Activated T-cell treated with anti-CD3 and anti-CD28 coated beads, Interleukin-2, amount 50 U/mL, for 72 hours (primary cell): ENCODE measurements around the gene ASTN1. TPM values are rescaled to one million over a fixed set of nuclear protein-coding genes. Genes with fewer than 3 reads are reported as not detected.

ENCODE experiments used
- ATAC-seq, 2 donors: fragments of 150-1000 bp; cut with Tn5 transposase; replicated peaks in 1 of 2; 2 replicates each; pipeline ENCODE4 v1.10.0; 2021; ENCODE audit warnings: moderate library complexity in 2 of 2, mild to moderate bottlenecking in 1 of 2
- DNase-seq, 2 donors: peaks; one replicate each; pipeline ENCODE4 v3.0.0; 2021 to 2022; ENCODE audit warnings: mixed read lengths in 1 of 2
- H3K27ac Mint-ChIP-seq: one replicate; pipeline ENCODE4 v1.8.0; 2022; ENCODE audit warnings: mild to moderate bottlenecking, moderate library complexity, mixed read lengths
- H3K27me3 Mint-ChIP-seq: one replicate; pipeline ENCODE4 v1.8.0; 2022; ENCODE audit warnings: low read depth, mixed read lengths
- H3K36me3 Mint-ChIP-seq, 2 donors: one replicate each; pipeline ENCODE4 v1.8.0; 2022; ENCODE audit warnings: mixed read lengths in 2 of 2, mild to moderate bottlenecking in 1 of 2; ENCODE audit not compliant: insufficient read depth in 2 of 2
- H3K4me1 Mint-ChIP-seq: one replicate; pipeline ENCODE4 v1.8.0; 2022; ENCODE audit warnings: low read depth, mixed read lengths
- H3K4me3 Mint-ChIP-seq, 2 donors: one replicate each; pipeline ENCODE4 v1.8.0; 2022; ENCODE audit warnings: mild to moderate bottlenecking in 2 of 2, mixed read lengths in 2 of 2, moderate library complexity in 2 of 2
- H3K9me3 Mint-ChIP-seq, 2 donors: one replicate each; pipeline ENCODE4 v1.8.0; 2022; ENCODE audit warnings: mixed read lengths in 2 of 2
- total RNA-seq, 2 donors: library from RNA; stranded (reverse); gene quantifications; one replicate each; pipeline ENCODE4 v1.2.3, GENCODE V29; 2022

Gene ASTN1
- total RNA-seq, 2 donors from 2014 or later, result not detected

GRCh38 chr1:177033628-177034027 lies 130.9 kb downstream of the ASTN1 start:
- ATAC-seq (no peak), DNase-seq (no peak)
- H3K27ac Mint-ChIP-seq, result no peak overlapping the region
- H3K36me3 Mint-ChIP-seq, result no peaks in the 10 kb centered on the region
- peaks cover 0 to 2% of the 10 kb centered on the region in 2 donors for H3K9me3 Mint-ChIP-seq
- no peak overlapping the region for H3K4me3 Mint-ChIP-seq
- no peaks in the 10 kb centered on the region for H3K4me1 Mint-ChIP-seq
- no peaks in the 10 kb centered on the region for H3K27me3 Mint-ChIP-seq

GRCh38 chr1:177032434-177032833 lies 132.1 kb downstream of the ASTN1 start:
- Mint-ChIP-seq H3K27me3 (no peaks in the 10 kb centered on the region), H3K27ac (no peak overlapping the region)
- no peak for DNase-seq

GRCh38 chr1:177024623-177025022 lies 139.9 kb downstream of the ASTN1 start:
- no peaks in the 10 kb centered on the region for H3K4me1 Mint-ChIP-seq
- H3K27me3 Mint-ChIP-seq, result no peaks in the 10 kb centered on the region
- H3K4me3 Mint-ChIP-seq, result no peak overlapping the region
- H3K36me3 Mint-ChIP-seq, result no peaks in the 10 kb centered on the region
- DNase-seq (no peak), ATAC-seq (no peak)
- no peak overlapping the region for H3K27ac Mint-ChIP-seq
- H3K9me3 Mint-ChIP-seq, result peaks cover 0 to 2% of the 10 kb centered on the region in 2 donors

More at GRCh38 chr1:177032434-177032833, 132.1 kb downstream of the ASTN1 start:
- no peak for ATAC-seq
- H3K9me3 Mint-ChIP-seq, result peaks cover 0 to 2% of the 10 kb centered on the region in 2 donors
- H3K4me3 Mint-ChIP-seq, result no peak overlapping the region
- no peaks in the 10 kb centered on the region for H3K4me1 Mint-ChIP-seq
- no peaks in the 10 kb centered on the region for H3K36me3 Mint-ChIP-seq

DNA sequence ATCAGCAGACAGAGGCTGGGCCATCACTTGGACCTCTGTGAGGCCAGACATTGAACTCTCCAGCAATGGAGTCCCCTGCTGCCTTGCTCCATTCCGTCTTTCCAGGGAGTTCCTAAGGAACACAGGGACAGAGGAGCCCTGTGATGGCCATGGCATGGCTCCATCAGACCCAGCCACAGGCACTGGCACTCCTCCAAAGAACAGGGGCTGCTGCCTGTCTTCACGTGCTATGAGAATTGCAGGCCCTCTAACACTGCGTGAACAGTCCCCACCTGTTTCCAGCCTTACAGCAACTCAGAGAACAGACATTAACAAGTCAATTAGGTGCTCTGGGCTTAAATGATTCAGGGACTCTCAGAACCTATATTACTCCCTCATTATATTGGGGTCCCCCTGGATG lies 140.8 kb downstream of the ASTN1 start:
- Mint-ChIP-seq H3K9me3 (peaks cover 0 to 2% of the 10 kb centered on the region in 2 donors), H3K27ac (no peak overlapping the region), H3K27me3 (no peaks in the 10 kb centered on the region), H3K4me1 (no peaks in the 10 kb centered on the region), H3K4me3 (no peak overlapping the region), H3K36me3 (no peaks in the 10 kb centered on the region)
- no peak for DNase-seq
- no peak for ATAC-seq

- Mint-ChIP-seq H3K27ac (no peak overlapping the region), H3K4me3 (no peak overlapping the region), H3K4me1 (no peaks in the 10 kb centered on the region), H3K9me3 (peaks cover 0 to 2% of the 10 kb centered on the region in 2 donors), H3K27me3 (no peaks in the 10 kb centered on the region), H3K36me3 (no peaks in the 10 kb centered on the region)
- no peak for DNase-seq
- no peak for ATAC-seq
Measured at GRCh38 chr1:177023249-177023648, 141.3 kb downstream of the ASTN1 start.

DNA sequence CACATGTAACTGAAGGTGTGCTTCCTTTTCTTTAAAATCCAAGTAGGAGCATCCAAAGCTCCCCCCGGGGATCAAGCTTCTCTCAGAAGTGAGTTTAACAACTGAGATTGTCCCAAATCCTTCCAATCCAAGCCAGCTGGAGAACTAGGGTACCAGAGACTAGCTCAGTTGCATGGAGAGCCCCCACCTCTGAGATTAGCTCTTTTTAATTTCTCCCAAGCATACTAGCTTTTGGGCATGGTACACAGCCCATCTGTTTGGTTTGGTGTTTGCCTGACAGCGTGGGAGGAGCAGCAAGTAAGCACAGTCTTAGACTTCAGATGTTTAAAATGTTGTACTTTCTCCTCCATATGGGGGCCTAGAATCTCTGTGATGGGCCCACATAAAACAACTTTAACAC lies 142.8 kb downstream of the ASTN1 start:
- ATAC-seq (no peak), DNase-seq (no peak)
- Mint-ChIP-seq H3K36me3 (no peaks in the 10 kb centered on the region), H3K4me3 (no peak overlapping the region), H3K9me3 (peaks cover 0 to 1% of the 10 kb centered on the region in 2 donors), H3K4me1 (no peaks in the 10 kb centered on the region), H3K27ac (no peak overlapping the region), H3K27me3 (no peaks in the 10 kb centered on the region)

- Mint-ChIP-seq H3K4me1 (no peaks in the 10 kb centered on the region), H3K4me3 (no peak overlapping the region), H3K27me3 (no peaks in the 10 kb centered on the region), H3K9me3 (peaks cover 0 to 1% of the 10 kb centered on the region in 2 donors), H3K36me3 (no peaks in the 10 kb centered on the region), H3K27ac (no peak overlapping the region)
- DNase-seq (no peak), ATAC-seq (no peak)
Measured at GRCh38 chr1:177020851-177021589, 143.5 kb downstream of the ASTN1 start.

GRCh38 chr1:177017287-177017852 lies 147.1 kb downstream of the ASTN1 start:
- no peak for ATAC-seq
- Mint-ChIP-seq H3K4me1 (no peaks in the 10 kb centered on the region), H3K36me3 (no peaks in the 10 kb centered on the region), H3K9me3 (peaks cover 0 to 6% of the 10 kb centered on the region in 2 donors), H3K27me3 (no peaks in the 10 kb centered on the region), H3K27ac (no peak overlapping the region), H3K4me3 (no peak overlapping the region)
- no peak for DNase-seq

- H3K27ac Mint-ChIP-seq, result no peak overlapping the region
- no peaks in the 10 kb centered on the region for H3K27me3 Mint-ChIP-seq
- H3K36me3 Mint-ChIP-seq, result no peaks in the 10 kb centered on the region
- H3K4me1 Mint-ChIP-seq, result no peaks in the 10 kb centered on the region
- H3K9me3 Mint-ChIP-seq, result peaks cover 2 to 6% of the 10 kb centered on the region in 2 donors
- no peak overlapping the region for H3K4me3 Mint-ChIP-seq
- DNase-seq (no peak), ATAC-seq (no peak)
Measured at GRCh38 chr1:177014325-177014724, 150.2 kb downstream of the ASTN1 start.

- no peak for ATAC-seq
- Mint-ChIP-seq H3K9me3 (peaks cover 4% of the 10 kb centered on the region in 2 donors), H3K4me1 (no peaks in the 10 kb centered on the region), H3K4me3 (no peak overlapping the region), H3K27me3 (no peaks in the 10 kb centered on the region), H3K27ac (no peak overlapping the region), H3K36me3 (no peaks in the 10 kb centered on the region)
- no peak for DNase-seq
Measured at GRCh38 chr1:177012342-177012925, 152.1 kb downstream of the ASTN1 start.

- no peak for DNase-seq
- Mint-ChIP-seq H3K4me1 (no peaks in the 10 kb centered on the region), H3K27ac (no peak overlapping the region), H3K27me3 (no peaks in the 10 kb centered on the region), H3K4me3 (no peak overlapping the region), H3K36me3 (no peaks in the 10 kb centered on the region), H3K9me3 (peaks cover 4% of the 10 kb centered on the region in 2 donors)
- ATAC-seq, result no peak
Measured at GRCh38 chr1:177011508-177011907, 153.0 kb downstream of the ASTN1 start.

DNA sequence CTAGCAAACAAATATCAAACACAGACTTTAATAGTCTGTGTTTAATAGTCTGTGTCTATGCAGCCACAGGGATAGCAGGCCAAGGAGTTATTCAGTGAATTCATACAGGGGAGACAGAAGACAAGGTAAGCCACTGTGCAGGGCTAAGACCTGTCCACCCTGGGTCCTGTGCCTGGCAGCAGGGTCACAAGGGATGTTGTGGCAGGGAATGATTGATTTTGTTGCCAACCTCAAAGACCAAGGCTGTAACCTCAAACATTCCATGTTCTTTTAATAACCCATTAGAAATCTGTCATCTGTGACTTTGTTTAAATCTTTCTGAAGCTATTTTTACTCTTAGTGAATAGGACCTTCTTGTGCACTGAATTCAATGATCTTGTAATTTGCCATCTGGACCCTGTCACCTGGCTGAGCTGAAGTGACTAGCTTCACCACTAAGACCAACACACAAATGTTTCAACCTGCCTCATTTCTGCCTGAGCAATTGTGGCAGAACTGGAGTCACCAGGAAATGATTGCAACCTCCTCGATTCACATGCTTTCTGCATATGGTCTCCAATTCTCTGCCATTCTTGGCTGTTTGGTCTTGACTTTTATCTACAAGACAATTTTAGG lies 154.2 kb downstream of the ASTN1 start:
- H3K9me3 Mint-ChIP-seq, result peaks cover 4% of the 10 kb centered on the region in 2 donors
- DNase-seq (no peak), ATAC-seq (no peak)
- H3K36me3 Mint-ChIP-seq, result no peaks in the 10 kb centered on the region
- H3K27me3 Mint-ChIP-seq, result no peaks in the 10 kb centered on the region
- no peak overlapping the region for H3K4me3 Mint-ChIP-seq
- no peaks in the 10 kb centered on the region for H3K4me1 Mint-ChIP-seq
- no peak overlapping the region for H3K27ac Mint-ChIP-seq

DNA sequence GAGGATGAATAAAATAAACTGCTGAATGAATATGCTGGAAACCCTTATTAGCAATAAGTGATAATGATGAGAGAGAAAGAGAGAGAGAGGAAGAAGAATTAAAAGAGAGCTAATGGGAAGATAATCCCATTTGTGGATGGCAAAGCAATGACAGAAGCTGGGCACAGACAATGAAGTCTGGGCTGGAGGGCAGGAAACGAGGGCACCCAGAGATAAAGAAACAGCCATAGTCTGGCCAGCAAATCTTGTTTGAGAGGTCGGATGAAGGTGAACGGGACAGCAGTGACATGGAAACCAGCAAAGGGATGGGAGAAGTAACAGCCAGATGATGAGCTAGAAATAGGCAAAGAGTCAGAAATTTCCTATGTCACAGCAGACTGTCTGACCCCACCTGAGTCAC lies 155.9 kb downstream of the ASTN1 start:
- H3K4me1 Mint-ChIP-seq, result no peaks in the 10 kb centered on the region

More for the DNA sequence above, 155.9 kb downstream of the ASTN1 start:
- H3K4me3 Mint-ChIP-seq, result no peak overlapping the region
- no peak overlapping the region for H3K27ac Mint-ChIP-seq
- no peaks in the 10 kb centered on the region for H3K36me3 Mint-ChIP-seq
- no peak for DNase-seq
- no peaks in the 10 kb centered on the region for H3K27me3 Mint-ChIP-seq
- H3K9me3 Mint-ChIP-seq, result peaks cover 4% of the 10 kb centered on the region in 2 donors
- ATAC-seq, result no peak
